Mammary epithelial cell (primary cell): ENCODE results near the gene PRSS36.

Source experiments
- EZH2 ChIP-seq: IDR thresholded peaks from 2 replicates; pipeline ENCODE4 v1.6.1; 2012; ENCODE audit warnings: low read length, inconsistent platforms, borderline replicate concordance
- TF ChIP-seq, protein P1 (sequence below), 2 donors: IDR thresholded peaks in 1 of 2; conservative IDR thresholded peaks in 1 of 2; 2 replicates each; pipeline ENCODE4 v1.5.1; 2011 to 2012; ENCODE audit warnings: inconsistent platforms in 2 of 2, low read length in 2 of 2, mild to moderate bottlenecking in 2 of 2, control low read depth in 1 of 2, low read depth in 1 of 2; ENCODE audit not compliant: insufficient read depth in 1 of 2; ENCODE audit errors: extremely low read depth in 1 of 2

GRCh38 chr16:31117384-31118222 is 32.3 kb downstream of the PRSS36 start, which contains the start of gene KAT8:
- TF ChIP-seq, protein P1, sequence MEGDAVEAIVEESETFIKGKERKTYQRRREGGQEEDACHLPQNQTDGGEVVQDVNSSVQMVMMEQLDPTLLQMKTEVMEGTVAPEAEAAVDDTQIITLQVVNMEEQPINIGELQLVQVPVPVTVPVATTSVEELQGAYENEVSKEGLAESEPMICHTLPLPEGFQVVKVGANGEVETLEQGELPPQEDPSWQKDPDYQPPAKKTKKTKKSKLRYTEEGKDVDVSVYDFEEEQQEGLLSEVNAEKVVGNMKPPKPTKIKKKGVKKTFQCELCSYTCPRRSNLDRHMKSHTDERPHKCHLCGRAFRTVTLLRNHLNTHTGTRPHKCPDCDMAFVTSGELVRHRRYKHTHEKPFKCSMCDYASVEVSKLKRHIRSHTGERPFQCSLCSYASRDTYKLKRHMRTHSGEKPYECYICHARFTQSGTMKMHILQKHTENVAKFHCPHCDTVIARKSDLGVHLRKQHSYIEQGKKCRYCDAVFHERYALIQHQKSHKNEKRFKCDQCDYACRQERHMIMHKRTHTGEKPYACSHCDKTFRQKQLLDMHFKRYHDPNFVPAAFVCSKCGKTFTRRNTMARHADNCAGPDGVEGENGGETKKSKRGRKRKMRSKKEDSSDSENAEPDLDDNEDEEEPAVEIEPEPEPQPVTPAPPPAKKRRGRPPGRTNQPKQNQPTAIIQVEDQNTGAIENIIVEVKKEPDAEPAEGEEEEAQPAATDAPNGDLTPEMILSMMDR (conservative IDR thresholded peaks at IDR 0.05 in 1 of 2, IDR thresholded peaks at IDR 0.05 in 1 of 2; ENCODE audit: extremely low read depth in 1 of 2, insufficient read depth in 1 of 2, low read depth in 1 of 2, low read length in 2 of 2) = no peak
- TF ChIP-seq EZH2 = no peak
